DOHH2 (cell line): ENCODE results near the gene RIOK3.

Experiments
- H3F3A ChIP-seq: fragments of 200-600 bp; sonication (generic), shearing (Covaris generic); 2 replicates; pipeline ENCODE4 v1.6.0; 2016; ENCODE audit warnings: antibody characterized with exemption, mild to moderate bottlenecking; ENCODE audit not compliant: control insufficient read depth, insufficient read depth
- H3K27ac ChIP-seq: fragments of 200-600 bp; sonication (generic); 2 replicates; pipeline ENCODE4 v1.5.1; 2014; ENCODE audit warnings: low read depth, mild to moderate bottlenecking, low read length, moderate library complexity
- H3K27me3 ChIP-seq: fragments of 200-600 bp; sonication (generic); 2 replicates; pipeline ENCODE4 v1.6.1; 2014; ENCODE audit warnings: mild to moderate bottlenecking, low read length, mixed read lengths; ENCODE audit not compliant: control insufficient read depth
- H3K36me3 ChIP-seq: fragments of 200-600 bp; sonication (generic); 2 replicates; pipeline ENCODE4 v1.6.1; 2014; ENCODE audit warnings: mild to moderate bottlenecking, low read length, moderate library complexity, mixed read lengths; ENCODE audit not compliant: control insufficient read depth
- H3K4me1 ChIP-seq: fragments of 200-600 bp; sonication (generic); 2 replicates; pipeline ENCODE4 v1.6.1; 2014; ENCODE audit warnings: mild to moderate bottlenecking, low read length, mixed read lengths; ENCODE audit not compliant: control insufficient read depth
- H3K4me2 ChIP-seq: fragments of 200-600 bp; sonication (generic); 2 replicates; pipeline ENCODE4 v1.6.0; 2014; ENCODE audit warnings: mild to moderate bottlenecking, low read length, moderate library complexity
- H3K4me3 ChIP-seq: fragments of 200-600 bp; sonication (generic); 2 replicates; pipeline ENCODE4 v1.5.1; 2014; ENCODE audit warnings: mild to moderate bottlenecking, low read length, mixed read lengths
- H3K79me2 ChIP-seq: fragments of 200-600 bp; sonication (generic); 2 replicates; pipeline ENCODE4 v1.6.1; 2014; ENCODE audit warnings: mild to moderate bottlenecking, low read length, mixed read lengths; ENCODE audit not compliant: control insufficient read depth
- H3K9me2 ChIP-seq: fragments of 200-600 bp; sonication (generic); replicated peaks from 2 replicates; pipeline ENCODE4 v1.6.1; 2014; ENCODE audit warnings: mild to moderate bottlenecking, low read length, mixed read lengths; ENCODE audit not compliant: control insufficient read depth
- H3K9me3 ChIP-seq: fragments of 200-600 bp; sonication (generic); 2 replicates; pipeline ENCODE4 v1.6.1; 2014; ENCODE audit warnings: antibody characterized with exemption, low read length, mixed read lengths; ENCODE audit not compliant: control insufficient read depth, insufficient read depth
- H4K20me1 ChIP-seq: fragments of 200-600 bp; sonication (generic); 2 replicates; pipeline ENCODE4 v1.6.0; 2014; ENCODE audit warnings: low read depth, mild to moderate bottlenecking, antibody characterized with exemption, low read length, moderate library complexity; ENCODE audit not compliant: control insufficient read depth, insufficient read depth
- EZH2phosphoT487 ChIP-seq: fragments of 200-600 bp; sonication (generic); IDR thresholded peaks from 2 replicates; pipeline ENCODE4 v1.6.1; 2017; ENCODE audit warnings: borderline replicate concordance, mild to moderate bottlenecking, antibody characterized with exemption, low read length, moderate library complexity, mixed read lengths
- TF ChIP-seq, protein P1 (sequence below): fragments of 200-600 bp; sonication (generic); IDR thresholded peaks from one replicate; pipeline ENCODE4 v1.5.1; 2014; ENCODE audit warnings: antibody characterized with exemption, mild to moderate bottlenecking, low read depth, low read length; ENCODE audit not compliant: poor library complexity, severe bottlenecking

The RIOK3 gene

DNA sequence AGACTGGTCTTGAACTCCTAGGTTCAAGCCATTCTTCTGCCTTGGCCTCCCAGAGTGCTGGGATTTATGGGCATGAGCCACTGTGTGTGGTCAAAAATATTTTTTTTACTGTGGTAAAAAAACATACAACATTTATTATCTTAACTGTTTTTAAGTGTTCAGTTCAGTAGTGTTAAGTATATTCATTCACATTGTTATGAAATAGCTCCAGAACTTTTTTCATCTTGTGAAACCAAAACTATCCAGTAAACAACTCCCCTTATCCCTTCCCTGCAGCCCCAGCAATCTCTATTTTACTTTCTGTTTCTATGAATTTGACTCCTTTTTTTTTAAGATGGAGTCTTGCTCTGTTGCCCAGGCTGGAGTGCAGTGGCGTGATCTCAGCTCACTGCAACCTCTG is 59.6 kb downstream of the RIOK3 start:
- no peaks in the 10 kb centered on the region for H3K9me3 ChIP-seq

DNA sequence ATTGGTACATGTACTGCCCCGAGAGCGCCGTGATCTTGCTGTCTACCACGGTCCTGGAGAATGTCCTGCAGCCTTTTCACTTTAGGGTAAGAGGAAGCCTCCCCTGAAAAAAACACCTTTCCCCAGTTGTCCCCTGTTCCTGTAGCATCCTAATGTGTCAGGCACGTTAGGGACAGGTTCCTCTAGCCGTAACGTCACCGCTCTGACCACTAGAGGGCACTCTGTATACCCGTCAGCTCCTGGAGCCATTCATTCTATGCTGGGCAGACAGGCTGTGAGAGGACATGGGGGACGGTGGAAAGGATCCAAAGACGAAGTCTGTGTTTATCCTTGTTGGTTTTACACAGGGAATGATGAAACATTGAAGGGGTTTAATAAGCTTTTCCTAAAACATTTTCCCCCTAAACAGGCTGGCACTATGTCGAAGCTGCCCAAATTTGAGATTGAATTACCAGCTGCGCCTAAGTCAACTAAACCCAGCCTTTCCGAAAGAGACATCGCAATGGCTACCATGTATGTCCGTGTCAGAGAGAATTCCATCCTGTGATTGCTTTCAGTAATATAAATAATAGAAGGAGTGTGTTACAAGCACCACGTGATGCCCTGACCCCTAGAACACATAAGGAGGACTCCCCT is 62.9 kb downstream of the RIOK3 start:
- Histone ChIP-seq H3F3A (peaks cover 9% of the 10 kb centered on the region), H3K36me3 (peaks cover 72% of the 10 kb centered on the region), H3K4me3 (no peak overlapping the region), H4K20me1 (no peaks in the 10 kb centered on the region), H3K9me3 (no peaks in the 10 kb centered on the region), H3K4me1 (peaks cover 14% of the 10 kb centered on the region), H3K79me2 (no peaks in the 10 kb centered on the region), H3K4me2 (no peak overlapping the region), H3K9me2 (no peaks in the 10 kb centered on the region), H3K27me3 (no peaks in the 10 kb centered on the region), H3K27ac (no peak overlapping the region)
- TF ChIP-seq EZH2phosphoT487 = no peak
- TF ChIP-seq, protein P1, sequence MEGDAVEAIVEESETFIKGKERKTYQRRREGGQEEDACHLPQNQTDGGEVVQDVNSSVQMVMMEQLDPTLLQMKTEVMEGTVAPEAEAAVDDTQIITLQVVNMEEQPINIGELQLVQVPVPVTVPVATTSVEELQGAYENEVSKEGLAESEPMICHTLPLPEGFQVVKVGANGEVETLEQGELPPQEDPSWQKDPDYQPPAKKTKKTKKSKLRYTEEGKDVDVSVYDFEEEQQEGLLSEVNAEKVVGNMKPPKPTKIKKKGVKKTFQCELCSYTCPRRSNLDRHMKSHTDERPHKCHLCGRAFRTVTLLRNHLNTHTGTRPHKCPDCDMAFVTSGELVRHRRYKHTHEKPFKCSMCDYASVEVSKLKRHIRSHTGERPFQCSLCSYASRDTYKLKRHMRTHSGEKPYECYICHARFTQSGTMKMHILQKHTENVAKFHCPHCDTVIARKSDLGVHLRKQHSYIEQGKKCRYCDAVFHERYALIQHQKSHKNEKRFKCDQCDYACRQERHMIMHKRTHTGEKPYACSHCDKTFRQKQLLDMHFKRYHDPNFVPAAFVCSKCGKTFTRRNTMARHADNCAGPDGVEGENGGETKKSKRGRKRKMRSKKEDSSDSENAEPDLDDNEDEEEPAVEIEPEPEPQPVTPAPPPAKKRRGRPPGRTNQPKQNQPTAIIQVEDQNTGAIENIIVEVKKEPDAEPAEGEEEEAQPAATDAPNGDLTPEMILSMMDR = peak; percentile 93

More for the DNA sequence above, 59.6 kb downstream of the RIOK3 start:
- H3K27ac ChIP-seq = no peak overlapping the region
- no peaks in the 10 kb centered on the region for H4K20me1 ChIP-seq
- H3K4me2 ChIP-seq = no peak overlapping the region
- H3F3A ChIP-seq = peaks cover 9% of the 10 kb centered on the region
- no peaks in the 10 kb centered on the region for H3K27me3 ChIP-seq
- TF ChIP-seq, protein P1 = no peak
- no peak for TF ChIP-seq EZH2phosphoT487
- peaks cover 14% of the 10 kb centered on the region for H3K4me1 ChIP-seq
- peaks cover 4% of the 10 kb centered on the region for H3K79me2 ChIP-seq
- H3K36me3 ChIP-seq = peaks cover 67% of the 10 kb centered on the region
- no peaks in the 10 kb centered on the region for H3K9me2 ChIP-seq
- H3K4me3 ChIP-seq = no peak overlapping the region

DNA sequence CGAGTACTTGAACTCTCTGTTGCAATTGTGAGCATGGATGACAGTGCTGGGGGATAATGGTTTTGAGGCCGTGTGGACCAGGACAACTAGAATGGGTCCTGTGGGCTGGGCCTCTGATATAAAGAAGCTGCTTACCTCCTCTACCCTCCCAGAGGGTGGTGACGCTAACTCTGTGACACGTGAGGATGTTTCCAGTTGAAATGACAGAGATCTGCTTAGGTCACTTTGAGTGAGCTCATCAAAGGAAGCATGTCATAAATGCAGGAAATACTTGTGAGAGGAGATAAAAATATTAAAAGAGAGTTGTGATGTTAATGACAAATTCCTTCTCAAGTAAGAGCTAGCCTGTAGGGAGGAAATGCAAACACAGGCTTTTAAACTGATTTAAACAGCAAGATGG is 66.6 kb downstream of the RIOK3 start:
- Histone ChIP-seq H3K27ac (no peak overlapping the region), H3F3A (no peaks in the 10 kb centered on the region; the same call in 1 of the 2 replicates), H4K20me1 (no peaks in the 10 kb centered on the region), H3K4me3 (no peak overlapping the region), H3K9me2 (no peaks in the 10 kb centered on the region), H3K4me2 (no peak overlapping the region), H3K27me3 (no peaks in the 10 kb centered on the region), H3K4me1 (no peaks in the 10 kb centered on the region), H3K9me3 (no peaks in the 10 kb centered on the region), H3K36me3 (peaks cover 84% of the 10 kb centered on the region), H3K79me2 (no peaks in the 10 kb centered on the region)
- TF ChIP-seq EZH2phosphoT487 = no peak
- TF ChIP-seq, protein P1 = no peak
